Measurements from ENCODE around the gene OTUB2.
A peak's percentile ranks its signal among the peaks of the same experiment; 100 is the strongest.
"Not testable (repeated sequence)": the region's sequence is repeated elsewhere in the genome, so short reads cannot be mapped to it uniquely, and the experiment has no call there.

OTUB2 gene

DNA sequence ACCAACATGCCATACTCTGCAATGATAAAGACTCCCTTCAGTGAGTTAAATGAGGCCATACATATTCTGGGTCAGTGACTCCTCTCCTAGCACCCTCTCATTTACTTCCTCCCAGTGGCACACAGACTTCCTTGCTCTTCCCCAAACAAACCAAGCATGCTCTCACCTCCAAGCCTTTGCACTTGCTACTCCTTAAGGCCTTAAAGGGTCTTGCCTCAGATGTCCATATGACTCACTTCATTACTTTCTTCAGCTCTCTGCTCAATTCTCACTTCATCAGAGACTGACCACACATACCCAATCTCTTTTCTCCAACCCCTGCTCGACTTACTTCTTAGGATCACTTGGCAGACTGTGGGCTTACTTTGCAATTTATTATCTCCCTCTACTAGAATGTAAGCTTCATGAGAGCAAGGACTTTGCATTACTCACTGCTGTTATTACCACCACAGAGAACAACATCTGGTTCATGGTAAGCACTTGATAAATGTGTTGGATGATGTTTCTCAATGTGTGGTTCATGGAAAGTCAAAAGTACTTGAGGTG lies 32.1 kb downstream of the OTUB2 start:
- DNase-seq (ENCODE audit: low read depth) = no peak

DNA sequence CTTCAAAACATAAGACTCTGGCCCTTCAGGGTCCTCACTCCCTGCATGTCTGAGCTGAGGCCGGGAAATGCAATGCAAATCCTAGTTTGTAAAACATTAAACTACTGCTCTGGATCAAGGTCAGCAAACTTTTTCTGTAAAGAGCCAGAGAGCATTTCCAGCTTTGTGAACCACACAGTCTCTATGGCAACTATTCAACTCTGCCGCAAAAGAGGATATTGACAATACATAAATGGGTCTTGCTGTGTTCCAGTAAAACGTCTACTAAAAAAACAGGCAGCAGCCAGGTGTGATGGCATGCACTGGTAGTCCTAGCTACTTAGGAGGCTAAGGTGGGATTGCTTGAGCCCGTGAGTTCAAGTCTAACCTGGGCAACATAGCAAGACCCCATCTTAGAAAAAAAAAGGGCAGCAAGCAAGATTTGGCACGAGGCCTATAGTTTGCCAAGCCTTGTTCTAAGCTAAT lies 32.6 kb downstream of the OTUB2 start:
- DNase-seq (ENCODE audit: low read depth) = no peak

GRCh38 chr14:94059998-94060397 lies 33.9 kb downstream of the OTUB2 start:
- DNase-seq (ENCODE audit: low read depth) = no peak

- DNase-seq (ENCODE audit: low read depth) = no peak
Measured at GRCh38 chr14:94062344-94062940, 36.3 kb downstream of the OTUB2 start.

- DNase-seq (ENCODE audit: low read depth) = no peak
Measured at GRCh38 chr14:94066089-94066676, 40.0 kb downstream of the OTUB2 start.

DNA sequence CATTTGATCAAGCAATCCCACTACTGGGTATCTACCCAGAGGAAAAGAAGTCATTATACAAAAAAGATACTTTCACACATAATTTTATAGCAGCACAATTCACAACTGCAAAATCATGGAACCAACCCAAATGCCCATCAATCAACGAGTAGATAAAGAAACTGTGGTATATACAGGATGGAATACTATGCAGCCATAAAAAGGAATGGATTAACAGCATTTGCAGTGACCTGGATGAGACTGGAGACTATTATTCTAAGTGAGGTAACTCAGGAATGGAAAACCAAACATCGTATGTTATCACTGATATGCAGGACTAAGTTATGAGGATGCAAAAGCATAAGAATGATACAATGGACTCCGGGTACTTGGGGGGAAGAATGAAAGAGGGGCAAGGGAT lies 45.9 kb downstream of the OTUB2 start:
- DNase-seq (ENCODE audit: low read depth) = not testable (repeated sequence)

DNA sequence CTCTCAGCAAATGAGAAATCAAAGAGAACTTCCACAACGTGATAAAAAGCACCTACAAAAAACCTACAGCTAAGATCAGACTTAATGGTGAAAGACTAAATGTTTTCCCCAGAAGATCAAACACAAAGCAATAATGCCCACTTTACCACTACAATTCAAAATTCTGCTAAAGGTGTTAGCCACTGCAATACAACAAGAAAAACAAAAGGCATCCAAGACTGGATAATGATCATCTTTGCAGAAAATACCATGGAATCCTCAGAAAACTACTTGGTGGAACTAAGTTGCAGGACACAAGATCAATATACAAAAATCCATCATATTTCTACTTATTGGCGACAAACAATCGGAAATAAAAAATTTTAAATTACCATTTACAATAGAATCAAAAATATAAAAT lies 48.4 kb downstream of the OTUB2 start:
- no peak for DNase-seq (ENCODE audit: low read depth)

GRCh38 chr14:94075008-94075407 lies 48.9 kb downstream of the OTUB2 start:
- DNase-seq (ENCODE audit: low read depth) = no peak

GRCh38 chr14:94077111-94077821 lies 51.1 kb downstream of the OTUB2 start:
- no peak for DNase-seq (ENCODE audit: low read depth)

DNA sequence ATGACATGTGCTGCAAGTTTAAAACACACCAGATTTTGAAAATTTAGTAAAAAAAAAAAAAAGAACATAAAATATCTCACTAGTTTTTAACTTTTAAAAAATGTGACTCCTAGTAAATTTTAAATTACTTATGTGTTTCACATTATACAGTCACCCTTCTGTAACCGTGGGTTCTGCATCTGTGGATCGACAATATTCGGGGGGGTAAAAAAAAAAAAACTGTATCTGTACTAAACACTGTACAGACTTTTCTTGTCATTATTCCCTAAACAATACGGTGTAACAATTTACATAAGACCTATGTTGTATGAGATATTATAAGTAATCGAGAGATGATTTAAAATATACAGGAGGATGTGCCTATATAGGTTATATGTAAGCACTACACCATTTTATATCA lies 51.7 kb downstream of the OTUB2 start:
- DNase-seq (ENCODE audit: low read depth) = no peak

GRCh38 chr14:94079891-94080620 lies 53.9 kb downstream of the OTUB2 start:
- no peak for DNase-seq (ENCODE audit: low read depth)

- peak; percentile 72 for DNase-seq (ENCODE audit: low read depth)
Measured at GRCh38 chr14:94080621-94081385, 54.7 kb downstream of the OTUB2 start, which contains the start of the genes DDX24 and IFI27L1. TSS of gene DDX24 (minus strand) at chr14:94081202. CDS start at chr14:94079742, 1,460 bp downstream. TSS of gene IFI27L1 (plus strand) at chr14:94081310. CDS start at chr14:94096938, 15,628 bp downstream.

DNA sequence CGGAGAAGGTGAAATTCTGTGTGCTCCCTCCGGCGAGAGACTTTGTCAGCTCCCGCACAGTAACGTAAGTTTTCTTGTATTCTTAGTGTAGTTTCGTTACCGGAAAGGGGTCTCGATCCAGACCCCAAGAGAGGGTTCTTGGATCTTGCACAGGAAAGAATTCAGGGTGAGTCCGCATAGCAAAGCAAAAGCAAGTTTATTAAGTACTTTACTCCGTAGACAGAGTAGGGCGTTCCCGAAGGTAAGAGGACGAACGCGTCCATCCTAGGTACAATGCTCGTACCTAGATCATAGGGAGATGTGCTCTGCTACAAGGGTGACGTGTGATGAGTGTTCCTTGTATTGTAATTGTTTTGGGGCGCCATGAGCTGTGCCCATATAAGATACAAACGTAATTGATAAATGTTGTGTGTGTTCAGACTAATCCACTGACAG lies 55.3 kb downstream of the OTUB2 start:
- no peak for DNase-seq (ENCODE audit: low read depth)

DNA sequence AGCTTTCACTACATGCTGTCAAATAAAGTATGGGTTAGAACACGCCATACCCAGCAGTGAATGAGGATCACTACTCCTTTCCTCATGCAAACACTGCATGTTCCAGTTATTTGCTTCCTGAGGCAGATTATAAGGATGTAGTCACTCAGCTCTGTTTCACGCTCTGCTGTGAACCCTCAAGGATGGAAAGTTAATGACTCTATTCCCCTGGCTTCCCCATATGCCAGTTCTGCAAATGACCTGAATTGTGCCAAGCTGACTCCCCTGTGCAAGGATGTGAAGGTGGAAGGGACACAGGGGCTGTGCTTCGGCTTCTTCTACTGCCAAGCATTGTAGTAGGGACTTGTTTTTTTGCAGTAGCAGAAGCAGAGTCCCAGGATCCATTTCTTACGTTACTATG lies 61.8 kb downstream of the OTUB2 start:
- DNase-seq (ENCODE audit: low read depth) = no peak

- no peak for DNase-seq (ENCODE audit: low read depth)
Measured at GRCh38 chr14:94088516-94088915, 62.4 kb downstream of the OTUB2 start.

DNA sequence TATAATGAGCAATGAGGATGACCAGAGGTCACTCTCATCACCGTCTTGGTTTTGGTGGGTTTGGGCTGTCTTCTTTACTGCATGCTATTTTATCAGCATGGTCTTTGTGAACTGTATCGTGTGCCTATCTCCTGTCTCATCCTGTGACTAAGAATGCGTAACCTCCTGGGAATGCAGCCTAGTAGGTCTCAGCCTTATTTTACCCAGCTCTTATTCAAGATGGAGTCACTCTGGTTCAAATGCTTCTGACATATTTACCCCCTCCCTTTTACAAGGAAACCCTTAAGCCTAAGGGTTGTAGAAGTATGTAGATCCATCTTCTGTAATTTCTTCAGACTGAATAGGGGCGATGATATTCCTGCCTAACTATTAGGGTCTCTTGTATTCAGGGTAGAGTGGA lies 63.3 kb downstream of the OTUB2 start:
- DNase-seq (ENCODE audit: low read depth) = no peak

DNA sequence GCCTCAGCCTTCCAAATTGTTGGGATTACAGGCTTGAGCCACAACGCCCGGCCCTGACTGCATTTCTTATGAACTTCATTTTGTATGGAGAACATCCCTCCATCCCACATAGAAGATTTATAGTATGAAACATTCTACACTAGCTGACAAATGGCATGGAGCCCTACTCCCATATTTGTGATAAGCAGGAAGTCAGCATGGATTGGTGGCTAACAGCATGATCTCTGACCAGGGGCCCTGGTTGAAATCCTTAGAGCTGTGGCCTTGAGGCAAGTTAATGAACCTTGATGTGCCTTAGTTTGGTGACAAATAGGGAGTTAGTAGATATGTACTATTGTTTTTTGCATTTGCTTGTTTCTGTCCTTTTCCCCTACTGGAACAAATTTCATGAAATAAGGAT lies 67.3 kb downstream of the OTUB2 start:
- no peak for DNase-seq (ENCODE audit: low read depth)

DNA sequence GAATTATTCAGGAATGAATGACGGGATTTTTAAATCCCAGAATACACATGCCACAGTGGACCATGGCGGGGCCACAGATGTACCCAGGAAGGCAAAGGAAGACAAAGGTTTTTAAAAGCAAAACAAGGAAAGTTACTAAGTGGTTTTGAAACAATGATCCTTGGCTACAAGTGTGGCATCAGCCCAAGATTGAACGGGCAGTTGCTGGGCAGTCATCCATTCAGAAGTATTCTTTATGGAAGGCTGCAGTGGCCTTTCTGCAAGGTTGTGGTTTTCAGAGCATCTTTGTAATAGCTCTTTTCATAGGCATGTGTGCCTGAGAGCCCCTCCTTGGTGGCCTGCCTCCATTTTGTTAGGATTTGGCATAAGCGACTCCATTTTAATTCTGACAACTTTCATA lies 71.0 kb downstream of the OTUB2 start:
- no peak for DNase-seq (ENCODE audit: low read depth)
